Gastroesophageal sphincter (tissue), 3 donors: ENCODE data around the gene NANOS2.

Experiments used
- CTCF ChIP-seq, 4 experiments: fragments of 200-600 bp in 2 of 4; fragments of 450-650 bp in 2 of 4; sonication (generic) in 1 of 4; IDR thresholded peaks; one replicate each; pipeline ENCODE4 v1.5.1; 2017 to 2019; ENCODE audit warnings: antibody characterized with exemption in 4 of 4, mild to moderate bottlenecking in 2 of 4, moderate library complexity in 2 of 4
- EP300 ChIP-seq: sonication (generic); formaldehyde crosslinking; IDR thresholded peaks from one replicate; pipeline ENCODE4 v1.6.1; 2017; ENCODE audit warnings: antibody characterized with exemption, mild to moderate bottlenecking
- POLR2A ChIP-seq, 2 donors: fragments of 450-650 bp; IDR thresholded peaks; one replicate each; pipeline ENCODE4 v1.6.1; 2017; ENCODE audit warnings: antibody characterized with exemption in 2 of 2, mild to moderate bottlenecking in 2 of 2, moderate library complexity in 1 of 2

GRCh38 chr19:45879971-45880370 lies 34.6 kb downstream of the NANOS2 start:
- TF ChIP-seq POLR2A (IDR thresholded peaks at IDR 0.05) (no peak), CTCF (IDR thresholded peaks at IDR 0.05) (no peak), EP300 (no peak)
